WI38 (cell line): ENCODE data around the gene IFNL3.
A peak's percentile ranks its signal among the peaks of the same experiment; 100 is the strongest.
"Not testable (repeated sequence)": the region's sequence is repeated elsewhere in the genome, so short reads cannot be mapped to it uniquely, and the experiment has no call there.

ENCODE experiments used
- H3K4me3 ChIP-seq: 2 replicates; pipeline ENCODE4 v1.5.1; 2011; ENCODE audit warnings: low read depth, mild to moderate bottlenecking, control low read depth, low read length
- CTCF ChIP-seq: IDR thresholded peaks from 2 replicates; pipeline ENCODE4 v1.5.1; 2012; ENCODE audit warnings: low read depth, mild to moderate bottlenecking, control low read depth, low read length

The IFNL3 gene

GRCh38 chr19:39218230-39219007 is 26.4 kb downstream of the IFNL3 start:
- H3K4me3 ChIP-seq: no peak overlapping the region
- no peak for TF ChIP-seq CTCF

- TF ChIP-seq CTCF: no peak
- no peak overlapping the region for H3K4me3 ChIP-seq
Measured at GRCh38 chr19:39217094-39217493, 27.7 kb downstream of the IFNL3 start.

GRCh38 chr19:39215323-39215722 is 29.5 kb downstream of the IFNL3 start:
- not testable (repeated sequence) for H3K4me3 ChIP-seq

GRCh38 chr19:39212375-39212742 is 32.4 kb downstream of the IFNL3 start:
- peak; percentile 21; the same call in 1 of the 2 replicates for TF ChIP-seq CTCF

GRCh38 chr19:39211731-39212374 is 33.0 kb downstream of the IFNL3 start:
- no peak for TF ChIP-seq CTCF
- H3K4me3 ChIP-seq: no peak overlapping the region

More at GRCh38 chr19:39212375-39212742, 32.4 kb downstream of the IFNL3 start:
- H3K4me3 ChIP-seq: no peak overlapping the region

- TF ChIP-seq CTCF: no peak
Measured at GRCh38 chr19:39209196-39209595, 35.6 kb downstream of the IFNL3 start.

GRCh38 chr19:39208175-39208795 is 36.5 kb downstream of the IFNL3 start:
- no peak for TF ChIP-seq CTCF
- no peak overlapping the region for H3K4me3 ChIP-seq

More at GRCh38 chr19:39209196-39209595, 35.6 kb downstream of the IFNL3 start:
- no peak overlapping the region for H3K4me3 ChIP-seq
